Thymus (tissue), 11 donors: ENCODE data around the gene RDH13. TPM values are rescaled to one million over a fixed set of nuclear protein-coding genes. Genes with fewer than 3 reads are reported as not detected.
A peak's percentile ranks its signal among the peaks of the same experiment; 100 is the strongest.

Experiments used
- DNase-seq, 9 donors: peaks; one replicate each; pipeline ENCODE4 v3.0.0-alpha.2; 2013; ENCODE audit warnings: low spot score in 9 of 9, low read depth in 6 of 9, missing footprints in 1 of 9
- H3K27ac ChIP-seq, 2 donors: one replicate each; pipeline ENCODE4 v1.5.1; 2013; ENCODE audit warnings: control low read depth in 1 of 2, low read depth in 1 of 2, low read length in 1 of 2, mild to moderate bottlenecking in 1 of 2, moderate library complexity in 1 of 2
- H3K27me3 ChIP-seq, 2 donors: one replicate each; pipeline ENCODE4 v1.5.1; 2013; ENCODE audit warnings: low read length in 1 of 2; ENCODE audit not compliant: control insufficient read depth in 2 of 2, insufficient read depth in 1 of 2
- H3K36me3 ChIP-seq, 2 donors: one replicate each; pipeline ENCODE4 v1.5.1; 2013; ENCODE audit warnings: low read length in 1 of 2, mild to moderate bottlenecking in 1 of 2, moderate library complexity in 1 of 2; ENCODE audit not compliant: control insufficient read depth in 2 of 2, insufficient read depth in 2 of 2
- H3K4me1 ChIP-seq, 2 donors: one replicate each; pipeline ENCODE4 v1.5.1; 2013; ENCODE audit warnings: low read length in 2 of 2; ENCODE audit not compliant: control insufficient read depth in 2 of 2, insufficient read depth in 2 of 2
- H3K4me3 ChIP-seq, 2 donors: one replicate each; pipeline ENCODE4 v1.5.1; 2013; ENCODE audit warnings: low read length in 2 of 2, control low read depth in 1 of 2, mild to moderate bottlenecking in 1 of 2
- H3K9me3 ChIP-seq, 2 donors: one replicate each; pipeline ENCODE4 v1.5.1; 2013; ENCODE audit warnings: low read length in 1 of 2, mild to moderate bottlenecking in 1 of 2; ENCODE audit not compliant: control insufficient read depth in 2 of 2, insufficient read depth in 1 of 2
- WGBS: extraction: QIAGEN DNeasy Blood & Tissue Kit; methylation state at CpG from one replicate; pipeline ENCODE4 v1.1.7; 2013; 5-methylcytosine and 5-hydroxymethylcytosine counted together
- polyA plus RNA-seq: library from polyadenylated mRNA; stranded (reverse); fragments of 200-250 nt; gene quantifications from one replicate; pipeline ENCODE4 v1.2.3, GENCODE V29; 2013
- total RNA-seq: library from RNA; stranded (reverse); fragments of 120-200 nt; gene quantifications from one replicate; pipeline ENCODE4 v1.2.4, GENCODE V29; 2013
- donor health status: healthy.

Gene RDH13
- total and polyA plus RNA-seq, 2 donors = 6.2 to 6.5 TPM

- H3K27me3 ChIP-seq = peaks cover 53 to 60% of the 10 kb centered on the region in 2 donors
- WGBS = 41% methylated on average over 17 of the region's 17 CpGs
- no peak overlapping the region for H3K4me3 ChIP-seq
- H3K9me3 ChIP-seq = peaks cover under 1 to 5% of the 10 kb centered on the region in 2 donors
- H3K4me1 ChIP-seq = peaks cover 7 to 9% of the 10 kb centered on the region in 2 donors
- no peak for DNase-seq
- H3K36me3 ChIP-seq = peaks cover 2 to 22% of the 10 kb centered on the region in 2 donors
- H3K27ac ChIP-seq = no peak overlapping the region
Observed at GRCh38 chr19:55087542-55087901, 24.6 kb upstream of the RDH13 start.

DNA sequence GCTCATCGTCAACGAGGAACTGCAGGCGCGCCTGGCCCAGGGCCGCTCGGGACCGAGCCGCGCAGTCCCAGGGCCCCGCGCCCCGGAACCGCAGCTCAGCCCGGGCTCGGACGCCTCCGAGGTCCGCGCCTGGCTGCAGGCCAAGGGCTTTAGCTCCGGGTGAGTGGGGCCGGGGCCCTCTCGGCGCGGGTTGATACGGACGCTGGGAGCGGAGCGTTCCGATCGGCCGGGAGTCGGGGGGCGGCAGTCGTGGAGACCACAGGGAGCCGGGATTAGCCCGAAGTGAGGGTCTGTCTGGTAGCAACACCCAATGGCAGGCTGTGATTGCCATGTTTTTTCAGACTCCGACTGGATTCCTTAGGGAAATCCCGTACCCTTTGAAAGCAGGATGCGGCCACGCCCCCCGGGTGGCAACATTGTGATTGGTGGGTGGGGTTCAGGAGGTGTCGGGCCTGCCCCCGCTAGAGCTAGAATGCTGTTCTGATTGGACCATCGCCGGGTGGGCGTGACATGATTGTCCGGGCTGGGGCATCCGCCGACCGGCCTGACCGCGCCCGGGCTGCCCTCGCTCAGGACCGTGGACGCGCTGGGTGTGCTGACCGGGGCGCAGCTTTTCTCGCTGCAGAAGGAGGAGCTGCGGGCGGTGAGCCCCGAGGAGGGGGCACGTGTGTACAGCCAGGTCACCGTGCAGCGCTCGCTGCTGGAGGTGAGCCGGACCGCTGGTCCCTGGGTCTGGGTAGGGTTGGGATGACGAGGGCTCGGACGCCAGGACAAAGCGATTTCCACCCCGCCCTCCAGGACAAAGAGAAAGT lies 24.0 kb upstream of the RDH13 start:
- H3K9me3 ChIP-seq = peaks cover 4 to 9% of the 10 kb centered on the region in 2 donors
- H3K36me3 ChIP-seq = peaks cover 2 to 17% of the 10 kb centered on the region in 2 donors
- DNase-seq = peak in 2 of 9 donors; percentile 19 to 43
- H3K4me3 ChIP-seq = peak overlapping the region in 1 of 2 donors; percentile 23
- H3K4me1 ChIP-seq = peaks cover 7 to 15% of the 10 kb centered on the region in 2 donors
- H3K27me3 ChIP-seq = peaks cover 59 to 66% of the 10 kb centered on the region in 2 donors
- H3K27ac ChIP-seq = no peak overlapping the region
- WGBS = 7% methylated on average over 74 of the region's 74 CpGs

GRCh38 chr19:55085923-55086715 lies 23.2 kb upstream of the RDH13 start:
- peaks cover 9 to 23% of the 10 kb centered on the region in 2 donors for H3K4me1 ChIP-seq
- H3K27ac ChIP-seq = no peak overlapping the region
- WGBS = 36% methylated on average over 35 of the region's 35 CpGs
- peaks cover 67 to 74% of the 10 kb centered on the region in 2 donors for H3K27me3 ChIP-seq
- peaks cover 5 to 12% of the 10 kb centered on the region in 2 donors for H3K9me3 ChIP-seq
- H3K36me3 ChIP-seq = peaks cover 2 to 9% of the 10 kb centered on the region in 2 donors
- DNase-seq = no peak
- H3K4me3 ChIP-seq = no peak overlapping the region

GRCh38 chr19:55084416-55084815 lies 21.5 kb upstream of the RDH13 start:
- Histone ChIP-seq H3K4me3 (no peak overlapping the region), H3K36me3 (peaks cover 0 to 2% of the 10 kb centered on the region in 2 donors), H3K9me3 (peaks cover 5 to 20% of the 10 kb centered on the region in 2 donors), H3K27ac (no peak overlapping the region), H3K4me1 (peaks cover 15 to 36% of the 10 kb centered on the region in 2 donors), H3K27me3 (peaks cover 77 to 91% of the 10 kb centered on the region in 2 donors)
- no peak for DNase-seq
- 87% methylated on average over 10 of the region's 10 CpGs for whole genome bisulfite sequencing

- DNase-seq = no peak
- H3K27me3 ChIP-seq = peaks cover 78 to 94% of the 10 kb centered on the region in 2 donors
- peaks cover 0 to 2% of the 10 kb centered on the region in 2 donors for H3K36me3 ChIP-seq
- H3K4me1 ChIP-seq = peaks cover 15 to 36% of the 10 kb centered on the region in 2 donors
- no peak overlapping the region for H3K4me3 ChIP-seq
- peaks cover 5 to 20% of the 10 kb centered on the region in 2 donors for H3K9me3 ChIP-seq
- no peak overlapping the region for H3K27ac ChIP-seq
- 47% methylated on average over 42 of the region's 42 CpGs for WGBS
Observed at GRCh38 chr19:55083004-55083850, 20.3 kb upstream of the RDH13 start.

GRCh38 chr19:55082020-55082851 lies 19.3 kb upstream of the RDH13 start:
- peaks cover 14 to 31% of the 10 kb centered on the region in 2 donors for H3K4me1 ChIP-seq
- WGBS = 11% methylated on average over 64 of the region's 64 CpGs
- H3K9me3 ChIP-seq = peaks cover 5 to 19% of the 10 kb centered on the region in 2 donors

GRCh38 chr19:55081770-55082019 lies 18.7 kb upstream of the RDH13 start:
- no peak overlapping the region for H3K27ac ChIP-seq
- H3K27me3 ChIP-seq = peaks cover 63 to 85% of the 10 kb centered on the region in 2 donors
- WGBS = 8% methylated on average over 22 of the region's 22 CpGs

More at GRCh38 chr19:55082020-55082851, 19.3 kb upstream of the RDH13 start:
- H3K36me3 ChIP-seq = no peaks in the 10 kb centered on the region
- no peak overlapping the region for H3K27ac ChIP-seq
- DNase-seq = peak in 2 of 9 donors; percentile 24 to 38
- peaks cover 68 to 88% of the 10 kb centered on the region in 2 donors for H3K27me3 ChIP-seq
- peak overlapping the region in 1 of 2 donors; percentile 48 for H3K4me3 ChIP-seq

More at GRCh38 chr19:55081770-55082019, 18.7 kb upstream of the RDH13 start:
- Histone ChIP-seq H3K9me3 (peaks cover 5 to 16% of the 10 kb centered on the region in 2 donors), H3K36me3 (no peaks in the 10 kb centered on the region), H3K4me3 (peak overlapping the region in 1 of 2 donors; percentile 48), H3K4me1 (peaks cover 9 to 27% of the 10 kb centered on the region in 2 donors)
- DNase-seq = no peak
